HG02798 (cell line): ENCODE measurements around the gene BTBD7.

Experiments
- ATAC-seq: cut with Tn5 transposase; IDR thresholded peaks from one replicate; pipeline ENCODE4 v1.9.1; 2021; ENCODE audit warnings: mild to moderate bottlenecking; ENCODE audit not compliant: unreplicated experiment, poor library complexity

The BTBD7 gene

DNA sequence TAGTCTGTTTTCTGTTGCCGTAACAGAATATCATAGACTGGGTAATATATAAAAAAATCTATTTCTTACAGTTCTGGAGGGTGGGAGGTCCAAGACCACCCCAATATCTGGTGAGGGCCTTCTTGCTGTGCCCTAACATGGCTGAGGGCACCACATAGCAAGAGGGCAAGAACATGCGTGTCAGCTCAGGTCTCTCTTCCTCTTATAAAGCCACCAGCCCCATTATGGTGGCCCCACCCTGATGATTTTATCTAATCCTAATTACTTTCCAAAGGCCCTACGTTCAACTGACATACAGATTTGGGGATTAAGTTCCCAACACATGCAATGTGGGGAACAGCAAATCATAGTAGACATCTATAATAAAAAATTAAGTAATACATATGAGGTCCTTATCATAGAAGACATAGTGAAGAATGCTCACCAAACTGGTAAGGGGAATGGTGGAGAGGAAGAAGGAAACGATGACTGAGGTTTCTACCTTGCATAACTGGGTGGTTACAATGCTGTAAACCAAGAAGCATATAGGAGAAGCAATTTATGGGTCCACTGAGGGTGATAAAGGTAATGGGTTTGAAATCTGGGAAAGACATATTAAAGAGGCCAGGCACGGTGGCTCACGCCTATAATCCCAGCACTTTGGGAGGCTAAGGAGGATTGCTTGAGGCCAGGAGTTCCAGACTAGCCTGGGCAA lies 27.0 kb downstream of the BTBD7 start:
- ATAC-seq = no peak

- no peak for ATAC-seq
Measured at GRCh38 chr14:93304771-93305170, 28.1 kb downstream of the BTBD7 start.

GRCh38 chr14:93303659-93304058 lies 29.2 kb downstream of the BTBD7 start:
- no peak for ATAC-seq

- no peak for ATAC-seq
Measured at GRCh38 chr14:93302688-93303581, 29.9 kb downstream of the BTBD7 start.

DNA sequence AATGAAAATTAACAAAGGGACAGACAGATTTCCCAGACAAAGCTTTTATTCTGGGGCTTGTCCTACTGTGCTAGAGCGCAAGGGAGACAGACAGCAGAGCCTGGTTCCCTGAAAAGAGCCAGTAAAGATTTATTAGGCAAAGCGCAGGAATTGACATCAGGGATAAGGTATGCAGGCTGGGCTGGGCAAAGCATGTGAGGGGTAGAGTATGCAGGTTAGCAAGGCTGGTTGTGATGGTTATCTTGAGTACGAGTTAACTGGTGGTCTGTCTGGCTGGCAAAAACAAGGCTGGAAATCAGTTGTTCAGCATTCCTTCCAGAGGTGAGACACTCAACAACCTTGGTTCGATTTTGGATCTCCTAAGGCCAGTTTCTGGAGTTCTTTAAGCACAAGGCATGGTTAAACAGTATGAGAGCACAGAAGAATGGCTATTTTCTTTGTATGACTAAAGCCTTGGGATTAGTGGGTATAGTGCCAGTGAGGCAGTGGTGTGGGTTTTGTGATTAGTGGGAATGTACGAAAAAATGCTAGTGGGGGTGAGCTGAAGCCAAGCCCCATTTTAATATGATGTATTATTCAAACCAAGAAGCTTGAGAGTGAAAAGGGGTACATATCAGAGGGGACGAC lies 30.9 kb downstream of the BTBD7 start:
- ATAC-seq = no peak

GRCh38 chr14:93299866-93300265 lies 33.0 kb downstream of the BTBD7 start:
- no peak for ATAC-seq

GRCh38 chr14:93299416-93299815 lies 33.4 kb downstream of the BTBD7 start:
- no peak for ATAC-seq

- no peak for ATAC-seq
Measured at GRCh38 chr14:93295541-93296220, 37.2 kb downstream of the BTBD7 start.

DNA sequence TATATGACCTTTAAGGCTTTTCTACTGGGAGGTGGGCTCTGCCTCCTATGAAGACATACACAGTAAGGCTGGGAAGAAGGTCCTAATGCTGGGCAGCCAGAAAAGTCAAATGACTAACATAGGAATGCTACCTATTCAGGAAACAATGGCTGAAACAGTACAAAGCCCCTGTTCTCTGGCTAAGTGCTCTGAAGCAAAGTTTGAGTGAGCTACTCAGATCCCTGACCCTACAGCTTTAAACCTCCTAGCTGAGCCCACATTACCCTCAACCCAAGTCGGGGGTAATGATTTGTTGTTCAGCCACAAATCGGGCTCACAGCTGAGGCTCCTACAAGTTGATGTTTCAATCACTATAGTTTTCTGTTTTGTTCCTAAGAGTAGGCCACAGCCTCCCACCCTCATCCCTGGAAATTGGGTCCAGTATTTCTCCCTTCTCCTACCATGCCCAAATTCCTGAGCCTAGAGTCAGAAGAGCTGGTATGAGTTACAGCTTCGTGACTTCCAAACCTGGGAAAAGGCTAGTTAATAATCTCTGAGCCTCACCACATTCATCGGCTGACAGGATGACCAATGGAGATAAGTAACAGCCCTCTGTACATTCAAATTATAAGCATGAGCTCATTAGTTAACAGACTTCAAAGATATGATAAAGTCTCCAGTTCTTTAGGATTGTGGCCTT lies 46.5 kb downstream of the BTBD7 start:
- no peak for ATAC-seq

- ATAC-seq = no peak
Measured at GRCh38 chr14:93285044-93285443, 47.8 kb downstream of the BTBD7 start.

DNA sequence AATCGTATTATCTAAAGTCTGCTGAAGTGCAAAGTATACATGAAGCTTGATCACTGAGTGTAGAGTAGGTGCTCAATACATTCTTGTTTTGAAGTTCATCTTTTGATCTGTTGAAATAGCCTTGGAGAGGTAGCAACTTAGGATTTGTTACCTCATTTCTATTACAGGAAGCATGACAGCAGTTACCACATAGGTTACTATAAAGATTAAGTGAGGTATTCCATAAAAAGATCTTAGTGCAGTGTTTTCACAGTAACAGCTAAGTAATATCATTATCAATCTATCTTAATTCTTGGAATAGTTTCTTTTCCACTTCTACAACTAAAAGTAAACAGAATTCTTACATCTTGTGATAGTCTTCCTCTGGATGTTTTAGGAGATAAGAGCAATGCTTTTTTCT lies 50.9 kb downstream of the BTBD7 start:
- no peak for ATAC-seq

DNA sequence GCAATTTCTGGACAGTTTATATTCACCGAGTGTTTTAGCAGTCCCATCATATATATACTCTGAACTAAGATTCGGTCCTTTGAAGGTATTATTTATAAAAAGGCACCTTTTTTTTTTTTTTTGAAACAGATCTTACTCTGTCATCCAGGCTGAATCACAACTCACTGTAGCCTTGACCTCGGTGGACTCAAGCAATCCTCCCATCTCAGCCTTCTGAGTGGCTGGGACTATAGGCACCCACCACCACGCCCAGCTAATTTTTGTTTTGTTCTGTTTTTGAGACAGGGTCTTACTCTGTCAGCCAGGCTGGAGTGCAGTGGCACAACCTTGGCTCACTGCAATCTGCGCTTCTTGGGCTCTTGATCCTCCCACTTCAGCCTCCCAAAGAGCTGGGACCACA lies 52.1 kb downstream of the BTBD7 start:
- ATAC-seq = no peak

DNA sequence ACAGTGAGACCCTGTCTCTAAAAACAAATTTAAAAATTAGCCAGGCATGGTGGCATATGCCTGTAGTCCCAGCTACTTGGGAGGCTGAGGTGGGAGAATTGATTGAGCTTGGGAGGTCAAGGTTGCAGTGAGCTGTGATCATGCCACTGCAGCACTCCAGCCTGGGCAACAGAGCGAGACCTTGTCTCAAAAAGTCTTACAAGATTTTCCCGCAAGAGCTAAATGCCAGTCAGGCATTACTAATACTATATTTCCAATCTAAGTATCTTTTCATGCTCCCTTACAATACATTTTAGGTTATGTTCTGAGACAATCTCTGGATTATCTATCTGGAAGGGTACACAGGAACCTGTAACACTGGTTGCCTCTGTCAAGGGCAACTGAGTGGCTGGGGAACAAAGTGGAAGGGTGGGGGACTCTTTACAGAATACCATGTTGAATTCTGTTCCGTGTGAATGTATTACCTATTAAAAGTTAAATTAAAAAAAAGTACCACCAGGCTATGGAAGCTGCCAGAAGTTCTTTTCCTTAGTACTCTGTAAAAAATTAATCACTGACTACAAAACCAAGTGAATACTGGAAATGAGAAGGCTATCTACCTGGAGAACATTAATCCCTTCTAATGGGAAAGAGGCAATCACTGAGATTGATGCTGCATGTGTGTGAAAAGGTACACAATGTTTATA lies 56.7 kb downstream of the BTBD7 start:
- ATAC-seq = no peak

GRCh38 chr14:93274055-93274806 lies 58.6 kb downstream of the BTBD7 start:
- ATAC-seq = no peak

DNA sequence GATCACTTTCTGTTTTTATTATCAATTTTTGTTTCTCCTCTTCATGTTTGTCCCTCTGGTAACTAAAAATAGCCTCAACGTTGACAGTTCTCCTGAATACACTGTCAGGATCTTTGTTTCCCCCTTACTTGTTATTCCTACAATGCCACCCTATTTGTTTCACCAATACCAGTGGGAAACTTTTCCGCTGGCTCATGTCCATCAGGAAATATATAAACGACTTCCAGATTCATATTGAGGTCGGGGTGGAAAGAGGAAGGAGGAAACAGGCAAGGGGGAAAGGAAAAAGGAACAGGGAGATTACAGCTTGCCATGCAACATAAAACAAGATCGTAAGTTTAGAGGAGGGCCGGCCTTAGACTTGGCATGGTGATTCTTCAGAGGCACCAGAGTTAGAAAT lies 61.7 kb downstream of the BTBD7 start:
- no peak for ATAC-seq

GRCh38 chr14:93269341-93270068 lies 63.3 kb downstream of the BTBD7 start:
- ATAC-seq = no peak

GRCh38 chr14:93268406-93268805 lies 64.4 kb downstream of the BTBD7 start:
- no peak for ATAC-seq

DNA sequence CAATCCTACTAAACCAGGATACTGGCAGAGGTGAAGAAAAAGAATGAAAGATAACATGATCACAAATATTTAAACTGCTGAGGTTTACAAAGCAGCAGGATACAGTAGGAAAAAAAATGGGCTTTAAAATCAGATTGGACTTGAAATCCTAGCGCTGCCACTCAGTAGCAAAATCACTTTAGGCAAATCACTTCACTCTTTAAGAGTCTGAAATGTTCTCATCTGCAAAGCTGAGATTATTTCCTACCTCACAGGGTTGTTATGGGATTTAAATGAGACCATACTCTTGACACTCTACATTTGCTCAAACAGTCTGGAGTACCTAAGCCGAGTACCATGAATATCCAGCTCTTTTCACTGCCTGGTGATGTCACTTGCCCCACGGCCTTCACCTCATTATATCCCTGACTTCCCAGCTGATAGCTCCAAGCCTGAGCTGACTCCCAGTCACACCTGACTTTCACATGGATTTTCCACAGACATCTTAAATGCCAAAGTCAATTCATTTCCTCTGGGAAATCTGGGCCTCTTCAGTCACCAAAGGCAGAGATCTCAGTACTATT lies 65.6 kb downstream of the BTBD7 start:
- ATAC-seq = no peak
